Liver (tissue), 3 donors: Measurements from ENCODE around the gene SKAP1.

Experiments used
- EGR1 ChIP-seq, 2 donors: IDR thresholded peaks; 2 replicates each; pipeline ENCODE4 v1.6.1; 2016 to 2018; ENCODE audit warnings: antibody characterized with exemption in 2 of 2, low read depth in 2 of 2
- GABPA ChIP-seq, 2 donors: IDR thresholded peaks in 1 of 2; conservative IDR thresholded peaks in 1 of 2; 2 replicates each; pipeline ENCODE4 v1.6.1; 2016; ENCODE audit warnings: antibody characterized with exemption in 2 of 2, mild to moderate bottlenecking in 1 of 2, moderate library complexity in 1 of 2
- JUND ChIP-seq, 2 donors: IDR thresholded peaks; 2 replicates each; pipeline ENCODE4 v1.6.1; 2016; ENCODE audit warnings: antibody characterized with exemption in 2 of 2
- RAD21 ChIP-seq, 2 donors: IDR thresholded peaks; 2 replicates each; pipeline ENCODE4 v1.6.1; 2016; ENCODE audit warnings: antibody characterized with exemption in 2 of 2, mild to moderate bottlenecking in 2 of 2
- SP1 ChIP-seq: IDR thresholded peaks from 2 replicates; pipeline ENCODE4 v1.6.1; 2018; ENCODE audit warnings: antibody characterized with exemption, mild to moderate bottlenecking
- TAF1 ChIP-seq: conservative IDR thresholded peaks from 2 replicates; pipeline ENCODE4 v1.6.1; 2016; ENCODE audit warnings: antibody characterized with exemption, mild to moderate bottlenecking
- YY1 ChIP-seq: IDR thresholded peaks from 2 replicates; pipeline ENCODE4 v1.6.1; 2016; ENCODE audit warnings: antibody characterized with exemption, mild to moderate bottlenecking
- TF ChIP-seq, protein P1 (sequence below): IDR thresholded peaks from 2 replicates; pipeline ENCODE4 v1.6.1; 2016; ENCODE audit warnings: antibody characterized with exemption, mild to moderate bottlenecking
- TF ChIP-seq, protein P2 (sequence below): fragments of 150-350 bp; IDR thresholded peaks from 2 replicates; pipeline ENCODE4 v1.5.1; 2017; ENCODE audit warnings: improper control_type of control experiment, low read depth, low read length; ENCODE audit not compliant: missing input control
- TF ChIP-seq, protein P3 (sequence below): IDR thresholded peaks from 2 replicates; pipeline ENCODE4 v1.6.1; 2016; ENCODE audit warnings: antibody characterized with exemption
- TF ChIP-seq, protein P4 (sequence below): IDR thresholded peaks from 2 replicates; pipeline ENCODE4 v1.6.1; 2016; ENCODE audit warnings: antibody characterized with exemption
- donor health status: healthy.
- donor health status: healthy.

DNA sequence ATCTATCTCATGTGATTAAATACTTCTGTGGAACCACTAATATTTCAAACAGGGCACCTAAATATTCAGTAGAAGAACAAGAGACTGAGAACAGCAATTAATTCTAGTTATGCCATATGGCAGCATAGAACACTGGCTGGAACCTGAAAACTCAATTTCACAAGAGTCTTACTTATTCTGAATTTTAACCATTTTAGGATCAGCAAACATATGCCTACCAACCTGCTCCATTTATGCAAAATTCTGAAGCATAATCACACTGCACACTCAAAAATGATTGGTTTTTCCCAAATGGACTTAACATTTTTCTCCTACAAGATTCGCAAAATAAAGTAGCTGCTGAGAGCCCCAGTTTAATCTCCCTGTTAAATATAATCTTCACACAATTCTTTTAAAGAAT lies 43.2 kb downstream of the SKAP1 start:
- TF ChIP-seq, protein P1, sequence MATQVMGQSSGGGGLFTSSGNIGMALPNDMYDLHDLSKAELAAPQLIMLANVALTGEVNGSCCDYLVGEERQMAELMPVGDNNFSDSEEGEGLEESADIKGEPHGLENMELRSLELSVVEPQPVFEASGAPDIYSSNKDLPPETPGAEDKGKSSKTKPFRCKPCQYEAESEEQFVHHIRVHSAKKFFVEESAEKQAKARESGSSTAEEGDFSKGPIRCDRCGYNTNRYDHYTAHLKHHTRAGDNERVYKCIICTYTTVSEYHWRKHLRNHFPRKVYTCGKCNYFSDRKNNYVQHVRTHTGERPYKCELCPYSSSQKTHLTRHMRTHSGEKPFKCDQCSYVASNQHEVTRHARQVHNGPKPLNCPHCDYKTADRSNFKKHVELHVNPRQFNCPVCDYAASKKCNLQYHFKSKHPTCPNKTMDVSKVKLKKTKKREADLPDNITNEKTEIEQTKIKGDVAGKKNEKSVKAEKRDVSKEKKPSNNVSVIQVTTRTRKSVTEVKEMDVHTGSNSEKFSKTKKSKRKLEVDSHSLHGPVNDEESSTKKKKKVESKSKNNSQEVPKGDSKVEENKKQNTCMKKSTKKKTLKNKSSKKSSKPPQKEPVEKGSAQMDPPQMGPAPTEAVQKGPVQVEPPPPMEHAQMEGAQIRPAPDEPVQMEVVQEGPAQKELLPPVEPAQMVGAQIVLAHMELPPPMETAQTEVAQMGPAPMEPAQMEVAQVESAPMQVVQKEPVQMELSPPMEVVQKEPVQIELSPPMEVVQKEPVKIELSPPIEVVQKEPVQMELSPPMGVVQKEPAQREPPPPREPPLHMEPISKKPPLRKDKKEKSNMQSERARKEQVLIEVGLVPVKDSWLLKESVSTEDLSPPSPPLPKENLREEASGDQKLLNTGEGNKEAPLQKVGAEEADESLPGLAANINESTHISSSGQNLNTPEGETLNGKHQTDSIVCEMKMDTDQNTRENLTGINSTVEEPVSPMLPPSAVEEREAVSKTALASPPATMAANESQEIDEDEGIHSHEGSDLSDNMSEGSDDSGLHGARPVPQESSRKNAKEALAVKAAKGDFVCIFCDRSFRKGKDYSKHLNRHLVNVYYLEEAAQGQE = no peak
- TF ChIP-seq TAF1 = no peak
- TF ChIP-seq, protein P2, sequence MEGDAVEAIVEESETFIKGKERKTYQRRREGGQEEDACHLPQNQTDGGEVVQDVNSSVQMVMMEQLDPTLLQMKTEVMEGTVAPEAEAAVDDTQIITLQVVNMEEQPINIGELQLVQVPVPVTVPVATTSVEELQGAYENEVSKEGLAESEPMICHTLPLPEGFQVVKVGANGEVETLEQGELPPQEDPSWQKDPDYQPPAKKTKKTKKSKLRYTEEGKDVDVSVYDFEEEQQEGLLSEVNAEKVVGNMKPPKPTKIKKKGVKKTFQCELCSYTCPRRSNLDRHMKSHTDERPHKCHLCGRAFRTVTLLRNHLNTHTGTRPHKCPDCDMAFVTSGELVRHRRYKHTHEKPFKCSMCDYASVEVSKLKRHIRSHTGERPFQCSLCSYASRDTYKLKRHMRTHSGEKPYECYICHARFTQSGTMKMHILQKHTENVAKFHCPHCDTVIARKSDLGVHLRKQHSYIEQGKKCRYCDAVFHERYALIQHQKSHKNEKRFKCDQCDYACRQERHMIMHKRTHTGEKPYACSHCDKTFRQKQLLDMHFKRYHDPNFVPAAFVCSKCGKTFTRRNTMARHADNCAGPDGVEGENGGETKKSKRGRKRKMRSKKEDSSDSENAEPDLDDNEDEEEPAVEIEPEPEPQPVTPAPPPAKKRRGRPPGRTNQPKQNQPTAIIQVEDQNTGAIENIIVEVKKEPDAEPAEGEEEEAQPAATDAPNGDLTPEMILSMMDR = no peak
- TF ChIP-seq GABPA (IDR thresholded peaks at IDR 0.05 in 1 of 2, conservative IDR thresholded peaks at IDR 0.05 in 1 of 2) = no peak
- TF ChIP-seq, protein P3, sequence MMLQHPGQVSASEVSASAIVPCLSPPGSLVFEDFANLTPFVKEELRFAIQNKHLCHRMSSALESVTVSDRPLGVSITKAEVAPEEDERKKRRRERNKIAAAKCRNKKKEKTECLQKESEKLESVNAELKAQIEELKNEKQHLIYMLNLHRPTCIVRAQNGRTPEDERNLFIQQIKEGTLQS = no peak
- TF ChIP-seq SP1 = no peak
- TF ChIP-seq, protein P4, sequence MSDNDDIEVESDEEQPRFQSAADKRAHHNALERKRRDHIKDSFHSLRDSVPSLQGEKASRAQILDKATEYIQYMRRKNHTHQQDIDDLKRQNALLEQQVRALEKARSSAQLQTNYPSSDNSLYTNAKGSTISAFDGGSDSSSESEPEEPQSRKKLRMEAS = no peak
- no peak for TF ChIP-seq YY1
- no peak for TF ChIP-seq RAD21 (IDR thresholded peaks at IDR 0.05)
- no peak for TF ChIP-seq JUND (IDR thresholded peaks at IDR 0.05)
- no peak for TF ChIP-seq EGR1 (IDR thresholded peaks at IDR 0.05; ENCODE audit: low read depth in 2 of 2)
